HG03103 (cell line): Measurements from ENCODE around the gene SERPINB13.
"Not testable (repeated sequence)": the region's sequence is repeated elsewhere in the genome, so short reads cannot be mapped to it uniquely, and the experiment has no call there.

Experiments used
- ATAC-seq: cut with Tn5 transposase; IDR thresholded peaks from one replicate; pipeline ENCODE4 v1.9.1; 2021; ENCODE audit warnings: low read depth; ENCODE audit not compliant: unreplicated experiment

Gene SERPINB13

DNA sequence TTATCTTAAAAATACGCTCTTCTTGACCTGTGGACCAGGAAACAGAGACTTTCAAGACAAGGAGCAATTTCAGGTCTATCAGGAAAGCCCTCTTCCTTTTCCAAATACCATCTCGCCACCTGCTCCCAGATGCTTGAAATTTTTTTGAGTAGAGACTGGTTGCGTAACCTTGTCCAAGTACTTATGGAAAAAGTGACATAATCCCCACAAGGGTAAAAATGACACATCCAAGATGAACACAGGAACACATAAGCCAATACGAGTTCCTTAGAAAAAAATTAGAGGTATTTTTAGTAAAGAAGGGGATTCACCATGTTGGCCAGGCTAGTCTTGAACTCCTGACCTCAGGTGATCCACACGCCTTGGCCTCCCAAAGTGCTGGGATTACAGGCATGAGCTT is 1.8 kb downstream of the SERPINB13 start:
- no peak for ATAC-seq

DNA sequence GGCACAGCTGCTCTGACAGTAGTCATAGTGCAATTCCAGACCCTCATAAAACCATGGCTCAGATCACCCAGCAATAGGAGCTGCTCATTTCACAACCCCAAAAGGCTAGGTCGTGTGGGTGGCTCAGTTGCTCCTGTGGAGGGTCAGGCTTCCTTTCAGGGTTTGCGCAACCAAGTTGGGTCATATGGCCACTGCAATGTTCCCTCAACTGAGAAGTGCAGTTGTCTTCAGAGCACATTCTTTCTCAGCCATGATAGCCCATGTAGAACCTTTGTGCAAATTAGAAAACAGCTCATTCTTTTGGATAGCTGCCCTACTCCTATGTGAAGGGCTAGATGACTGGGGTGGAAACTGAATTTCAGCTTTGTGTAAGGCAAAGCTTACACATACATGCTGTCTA is 3.2 kb downstream of the SERPINB13 start:
- ATAC-seq: no peak

DNA sequence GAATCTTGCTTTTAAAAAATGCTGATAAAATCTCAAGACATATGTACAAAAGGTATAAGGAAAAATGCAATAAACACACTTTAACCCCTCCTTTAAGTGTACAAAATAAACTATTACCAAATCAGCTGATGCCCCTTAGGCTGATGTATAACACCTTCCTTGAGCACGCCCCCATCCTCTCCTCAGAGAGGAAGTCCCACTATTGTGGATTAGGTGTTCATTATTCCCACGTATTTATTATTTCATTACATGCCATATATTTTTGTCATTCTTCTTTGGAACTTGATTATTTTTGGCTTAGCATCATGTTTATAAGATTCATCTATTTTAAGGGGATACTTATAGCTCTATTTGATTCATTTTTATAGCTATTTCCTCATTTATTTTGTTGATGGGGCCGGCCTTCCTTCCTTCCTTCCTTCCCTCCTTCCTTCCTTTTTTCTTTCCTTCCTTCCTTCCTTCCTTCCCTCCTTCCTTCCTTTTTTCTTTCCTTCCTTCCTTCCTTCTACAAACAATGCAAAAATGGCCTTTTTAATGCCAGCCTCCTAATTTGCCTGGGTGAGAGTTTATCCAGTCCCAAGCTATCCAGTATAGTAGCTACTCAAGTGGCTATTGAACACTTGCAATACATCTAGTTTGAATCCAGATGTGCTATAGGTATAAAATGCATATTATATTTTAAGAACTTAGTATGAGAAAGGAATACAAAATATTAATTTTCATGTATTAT is 4.0 kb downstream of the SERPINB13 start:
- ATAC-seq: no peak

DNA sequence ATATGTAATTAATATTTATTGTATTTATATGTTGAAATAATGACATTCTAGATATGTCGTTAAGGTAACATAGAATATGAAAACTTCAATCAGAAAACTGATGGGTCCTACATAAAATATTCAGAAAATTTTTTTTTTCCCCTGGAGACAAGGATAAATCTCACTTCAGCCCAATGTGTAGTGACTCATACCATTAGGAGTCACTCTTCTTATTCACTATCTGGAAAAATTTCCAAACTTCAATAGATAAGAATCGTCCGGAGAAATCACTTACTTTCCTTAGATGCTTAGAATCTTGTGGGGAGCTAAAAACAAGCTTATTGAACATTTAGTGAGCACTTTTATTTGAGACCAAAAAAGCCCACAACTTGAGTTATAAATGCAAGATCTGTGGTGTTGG is 4.6 kb downstream of the SERPINB13 start:
- no peak for ATAC-seq

- no peak for ATAC-seq
These were observed 5.3 kb downstream of the SERPINB13 start for GRCh38 chr18:63592471-63592870.

DNA sequence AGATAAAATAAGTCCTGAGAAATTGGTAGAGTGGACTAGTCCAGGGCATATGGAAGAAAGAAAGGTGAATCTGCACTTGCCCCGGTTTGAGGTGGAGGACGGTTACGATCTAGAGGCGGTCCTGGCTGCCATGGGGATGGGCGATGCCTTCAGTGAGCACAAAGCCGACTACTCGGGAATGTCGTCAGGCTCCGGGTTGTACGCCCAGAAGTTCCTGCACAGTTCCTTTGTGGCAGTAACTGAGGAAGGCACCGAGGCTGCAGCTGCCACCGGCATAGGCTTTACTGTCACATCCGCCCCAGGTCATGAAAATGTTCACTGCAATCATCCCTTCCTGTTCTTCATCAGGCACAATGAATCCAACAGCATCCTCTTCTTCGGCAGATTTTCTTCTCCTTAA is 9.8 kb downstream of the SERPINB13 start:
- ATAC-seq: no peak

- ATAC-seq: no peak
These were observed 16.2 kb downstream of the SERPINB13 start for GRCh38 chr18:63603355-63603754.

GRCh38 chr18:63603772-63604171 is 16.6 kb downstream of the SERPINB13 start:
- peak; percentile 95 for ATAC-seq

GRCh38 chr18:63604791-63605567 is 17.8 kb downstream of the SERPINB13 start:
- no peak for ATAC-seq

GRCh38 chr18:63606526-63606925 is 19.4 kb downstream of the SERPINB13 start:
- ATAC-seq: no peak

GRCh38 chr18:63613420-63613819 is 26.3 kb downstream of the SERPINB13 start:
- ATAC-seq: no peak

DNA sequence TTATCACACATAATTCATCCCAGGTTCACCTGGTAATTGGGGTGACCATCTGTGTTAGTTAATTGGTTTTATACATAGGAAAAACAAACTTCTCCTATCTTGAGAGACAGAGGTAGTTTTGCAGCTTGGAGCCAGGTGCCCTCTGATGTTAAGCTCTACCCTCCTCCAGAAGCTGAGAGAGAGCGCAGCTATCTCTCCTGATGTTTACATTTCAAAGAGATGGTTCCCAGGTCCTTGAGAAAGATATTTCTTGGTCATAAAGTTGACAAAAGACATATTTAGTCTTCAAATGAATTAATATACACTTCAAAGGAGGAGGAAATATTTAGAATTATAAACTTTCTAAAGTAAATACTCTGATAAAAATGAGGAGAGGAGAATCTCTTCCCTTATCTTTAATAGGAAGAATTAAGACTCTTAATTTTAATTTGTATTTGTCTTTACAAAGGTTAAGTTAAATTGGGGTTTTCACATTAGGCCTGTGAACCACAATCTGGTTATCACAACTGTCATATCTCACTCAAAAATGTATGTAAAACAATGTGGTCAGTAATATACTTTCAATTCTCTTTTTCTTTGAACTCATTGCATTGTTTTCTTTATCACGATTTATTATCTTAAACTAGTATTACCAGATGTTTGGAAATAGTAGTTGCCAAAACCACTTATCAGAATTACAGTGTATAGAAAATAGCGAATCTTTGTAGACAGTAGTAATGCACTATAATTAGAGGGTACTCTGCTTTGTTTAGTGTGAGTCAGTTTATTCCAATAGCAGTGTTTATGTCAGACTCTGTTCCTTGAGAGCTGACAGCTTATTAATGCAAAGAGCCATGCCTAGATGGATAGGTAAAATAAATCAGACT is 30.1 kb downstream of the SERPINB13 start:
- peak; percentile 70 for ATAC-seq

- ATAC-seq: no peak
These were observed 30.7 kb downstream of the SERPINB13 start for GRCh38 chr18:63617915-63618234.

GRCh38 chr18:63619661-63620060 is 32.5 kb downstream of the SERPINB13 start:
- ATAC-seq: no peak

DNA sequence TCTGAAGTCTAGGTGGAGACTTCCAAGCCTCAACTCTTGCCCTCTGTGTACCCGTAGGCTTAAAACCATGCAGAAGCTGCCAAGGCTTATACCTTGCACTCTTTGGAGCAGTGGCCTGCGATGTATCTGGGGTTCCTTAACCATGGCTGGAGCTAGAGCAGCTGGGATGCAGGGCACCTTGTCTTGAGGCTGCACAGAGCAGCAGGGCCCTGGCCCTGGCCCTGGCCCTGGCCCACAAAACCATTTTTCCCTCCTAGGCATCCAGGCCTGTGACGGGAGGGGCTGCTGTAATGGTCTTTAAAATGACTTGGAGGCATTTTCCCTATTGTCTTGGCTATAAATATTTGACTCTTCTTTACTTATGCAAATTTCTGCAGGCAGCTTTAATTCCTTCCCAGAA is 37.7 kb downstream of the SERPINB13 start:
- ATAC-seq: no peak

DNA sequence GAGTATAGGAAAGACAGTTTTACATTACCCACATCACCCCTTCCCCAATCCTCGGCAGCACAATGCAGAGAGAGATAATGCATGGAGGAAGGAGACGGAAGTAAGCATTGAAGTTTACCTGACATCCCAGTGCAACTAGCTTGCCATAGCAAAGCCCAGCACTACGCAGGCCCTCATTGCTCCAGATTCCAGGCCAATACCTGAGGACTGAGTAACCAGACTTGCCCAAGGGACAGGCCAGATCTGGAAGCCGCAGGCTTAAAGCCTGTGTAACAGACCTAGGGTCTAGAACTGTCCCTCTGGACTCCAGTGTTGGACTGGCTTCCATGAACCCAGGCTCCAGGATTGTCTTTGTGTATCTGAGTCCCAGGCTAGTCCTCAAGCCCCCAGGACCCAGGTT is 39.3 kb downstream of the SERPINB13 start:
- ATAC-seq: no peak

DNA sequence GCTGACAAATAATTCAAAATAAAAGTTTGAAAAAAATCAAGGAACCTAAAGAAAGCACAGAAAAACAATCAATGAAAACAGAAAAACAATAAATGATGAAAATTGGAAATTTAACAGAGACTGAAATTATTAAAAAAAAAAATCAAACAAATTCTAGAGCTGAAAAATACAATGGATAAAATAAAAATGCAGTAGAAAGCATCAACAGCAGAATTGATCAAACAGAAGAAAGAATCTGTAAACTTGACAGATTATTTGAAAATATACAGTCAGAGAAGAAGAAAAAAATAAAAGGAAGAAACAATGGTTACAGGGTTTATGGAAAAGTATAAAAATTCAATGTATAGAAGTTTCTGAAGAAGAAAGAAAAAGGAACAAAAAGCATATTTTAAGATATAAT is 40.7 kb downstream of the SERPINB13 start:
- no peak for ATAC-seq

GRCh38 chr18:63637703-63638102 is 50.6 kb downstream of the SERPINB13 start:
- no peak for ATAC-seq

DNA sequence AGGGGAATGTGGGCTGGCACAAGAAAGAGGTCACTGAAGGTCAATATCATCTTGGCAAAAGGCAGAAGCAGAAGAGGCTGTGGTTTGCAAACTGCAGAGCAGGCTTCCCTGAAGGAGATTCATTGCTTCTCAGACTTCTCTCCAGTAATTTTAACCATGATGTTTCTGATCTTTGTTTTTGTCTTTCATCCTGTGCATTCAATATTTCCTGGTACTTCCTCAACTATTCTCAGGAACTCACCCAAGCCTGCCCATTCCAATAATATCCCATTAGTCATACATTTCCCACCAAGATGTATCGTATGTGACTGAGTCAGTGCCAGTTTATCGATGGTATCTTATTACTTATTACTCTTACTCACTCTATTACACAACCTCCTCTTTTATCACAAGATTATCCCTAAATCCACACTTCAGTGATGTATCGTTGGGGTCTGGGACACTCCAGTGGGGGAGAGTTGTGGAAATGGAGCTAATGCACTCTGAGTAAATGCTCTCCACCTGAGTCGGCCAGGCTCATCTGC is 54.1 kb downstream of the SERPINB13 start:
- not testable (repeated sequence) for ATAC-seq

DNA sequence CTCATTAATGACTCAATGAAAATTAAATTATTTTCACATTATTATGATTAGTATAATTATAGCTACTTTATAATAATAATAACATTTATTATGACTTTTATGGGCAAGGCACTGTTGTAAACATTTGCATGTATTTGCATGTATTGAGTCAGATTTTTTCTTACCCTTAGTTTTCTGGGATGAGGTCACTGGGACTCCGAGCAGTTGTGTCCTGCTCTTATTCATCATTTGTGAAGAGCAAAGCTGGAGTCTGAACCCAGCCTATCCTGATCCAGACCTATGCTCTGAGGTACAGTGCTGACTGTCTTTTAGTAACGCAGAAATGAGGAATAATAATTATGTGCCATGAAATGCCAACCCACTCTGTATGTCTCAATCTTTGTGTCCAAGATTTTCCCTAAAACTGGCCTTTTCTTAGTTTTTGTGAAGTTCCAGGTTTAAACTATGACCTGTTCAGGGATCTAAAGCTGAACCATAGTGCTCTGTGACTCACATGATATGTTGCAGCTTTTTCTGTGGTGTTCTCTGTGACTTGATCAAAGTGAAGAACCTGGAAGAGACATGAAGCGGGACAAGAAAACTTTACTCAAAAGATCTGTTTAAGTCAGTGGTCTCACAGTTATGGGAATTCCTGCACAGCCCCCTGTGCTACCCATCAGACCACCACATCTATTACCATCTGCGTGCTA is 55.7 kb downstream of the SERPINB13 start:
- not testable (repeated sequence) for ATAC-seq
